WERI-Rb-1 (cell line): ENCODE results near the gene KRTAP22-2.

ENCODE experiments used
- DNase-seq: peaks from one replicate; pipeline ENCODE4 v3.0.0-alpha.2; 2020
- H3K27ac ChIP-seq: fragments of 250-450 bp; sonication (Bioruptor Pico); 2 replicates; pipeline ENCODE4 v1.5.1; 2020; ENCODE audit warnings: mild to moderate bottlenecking, moderate library complexity
- H3K27me3 ChIP-seq: fragments of 250-450 bp; sonication (Bioruptor Pico); 2 replicates; pipeline ENCODE4 v1.5.1; 2021; ENCODE audit warnings: mild to moderate bottlenecking, low read depth, moderate library complexity; ENCODE audit not compliant: insufficient read depth, severe bottlenecking
- H3K36me3 ChIP-seq: fragments of 250-450 bp; sonication (Bioruptor Pico); 2 replicates; pipeline ENCODE4 v1.5.1; 2020; ENCODE audit warnings: mild to moderate bottlenecking, moderate library complexity
- H3K4me3 ChIP-seq: 2 replicates; pipeline ENCODE4 v1.5.1; 2011; ENCODE audit warnings: low read depth, mild to moderate bottlenecking, control low read depth, low read length
- H3K9me3 ChIP-seq: fragments of 250-450 bp; sonication (Bioruptor Pico); 2 replicates; pipeline ENCODE4 v1.5.1; 2021; ENCODE audit warnings: mild to moderate bottlenecking, moderate library complexity; ENCODE audit not compliant: severe bottlenecking
- CTCF ChIP-seq: IDR thresholded peaks from 2 replicates; pipeline ENCODE4 v1.5.1; 2011; ENCODE audit warnings: low read depth, mild to moderate bottlenecking, control low read depth, inconsistent platforms, low read length

KRTAP22-2 gene

GRCh38 chr21:30592140-30592539 lies 1.9 kb upstream of the KRTAP22-2 start, which contains the start of gene KRTAP6-3:
Gene KRTAP6-3 (plus strand): TSS chr21:30592440. CDS start chr21:30592446, 6 bp downstream.
- Histone ChIP-seq H3K36me3 (no peaks in the 10 kb centered on the region), H3K27ac (no peak within 1 kb of the TSS), H3K9me3 (no peaks in the 10 kb centered on the region), H3K27me3 (peaks cover 52% of the 10 kb centered on the region), H3K4me3 (no peak within 1 kb of the TSS)
- no peak for DNase-seq
- TF ChIP-seq CTCF = no peak

DNA sequence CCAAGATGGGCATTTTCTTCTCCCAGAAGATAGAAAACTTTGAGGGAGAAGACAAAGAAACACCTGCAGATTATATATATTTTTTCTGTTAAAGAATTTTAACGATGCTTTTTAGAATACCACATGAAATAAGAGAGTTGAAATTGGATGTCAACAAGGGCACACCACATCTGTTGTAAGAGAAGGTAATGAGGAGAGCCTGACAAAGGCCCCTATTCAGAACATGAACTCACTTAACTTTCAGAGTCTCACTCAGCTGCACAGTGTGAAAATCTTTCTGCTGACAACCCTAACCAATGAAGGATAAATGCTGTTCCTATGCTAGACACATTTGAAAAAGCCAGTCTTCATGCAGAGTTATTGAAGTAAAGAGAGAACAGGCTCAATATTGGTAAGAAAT lies 7.3 kb downstream of the KRTAP22-2 start:
- H3K27ac ChIP-seq = no peak overlapping the region
- TF ChIP-seq CTCF = no peak
- no peaks in the 10 kb centered on the region for H3K9me3 ChIP-seq
- no peaks in the 10 kb centered on the region for H3K36me3 ChIP-seq
- no peak overlapping the region for H3K4me3 ChIP-seq
- DNase-seq = no peak
- H3K27me3 ChIP-seq = peaks cover 80% of the 10 kb centered on the region

DNA sequence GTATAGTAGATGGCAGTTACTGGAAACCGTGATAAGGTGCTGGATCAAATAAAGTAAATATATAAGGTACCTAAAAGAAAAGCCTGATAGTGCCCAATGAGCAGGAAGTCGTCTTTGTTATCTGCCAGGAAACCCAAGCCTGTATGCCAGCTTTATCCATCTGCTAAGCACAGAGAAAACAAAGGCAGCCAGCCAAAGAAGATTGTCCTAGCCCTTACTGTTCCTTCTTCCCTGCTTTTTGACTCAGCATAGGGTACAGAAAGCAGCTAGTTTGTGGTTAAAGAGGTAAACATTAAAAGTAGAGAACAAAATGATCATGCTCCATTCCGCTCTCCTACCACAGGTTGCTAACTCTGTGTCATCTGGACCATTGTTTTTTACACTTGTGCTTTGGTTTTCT lies 10.1 kb downstream of the KRTAP22-2 start:
- no peak for DNase-seq
- no peak overlapping the region for H3K27ac ChIP-seq
- H3K9me3 ChIP-seq = no peaks in the 10 kb centered on the region

GRCh38 chr21:30579346-30579745 lies 10.9 kb downstream of the KRTAP22-2 start:
- Histone ChIP-seq H3K9me3 (no peaks in the 10 kb centered on the region), H3K36me3 (no peaks in the 10 kb centered on the region), H3K4me3 (no peak overlapping the region), H3K27me3 (peaks cover 92% of the 10 kb centered on the region), H3K27ac (no peak overlapping the region)
- TF ChIP-seq CTCF = no peak
- no peak for DNase-seq

More for the DNA sequence above, 10.1 kb downstream of the KRTAP22-2 start:
- TF ChIP-seq CTCF = no peak
- H3K27me3 ChIP-seq = peaks cover 91% of the 10 kb centered on the region
- no peak overlapping the region for H3K4me3 ChIP-seq
- H3K36me3 ChIP-seq = no peaks in the 10 kb centered on the region

GRCh38 chr21:30577766-30578165 lies 12.4 kb downstream of the KRTAP22-2 start:
- H3K9me3 ChIP-seq = no peaks in the 10 kb centered on the region
- no peak overlapping the region for H3K4me3 ChIP-seq
- TF ChIP-seq CTCF = no peak
- no peak for DNase-seq
- peaks cover 92% of the 10 kb centered on the region for H3K27me3 ChIP-seq
- no peaks in the 10 kb centered on the region for H3K36me3 ChIP-seq
- H3K27ac ChIP-seq = no peak overlapping the region

DNA sequence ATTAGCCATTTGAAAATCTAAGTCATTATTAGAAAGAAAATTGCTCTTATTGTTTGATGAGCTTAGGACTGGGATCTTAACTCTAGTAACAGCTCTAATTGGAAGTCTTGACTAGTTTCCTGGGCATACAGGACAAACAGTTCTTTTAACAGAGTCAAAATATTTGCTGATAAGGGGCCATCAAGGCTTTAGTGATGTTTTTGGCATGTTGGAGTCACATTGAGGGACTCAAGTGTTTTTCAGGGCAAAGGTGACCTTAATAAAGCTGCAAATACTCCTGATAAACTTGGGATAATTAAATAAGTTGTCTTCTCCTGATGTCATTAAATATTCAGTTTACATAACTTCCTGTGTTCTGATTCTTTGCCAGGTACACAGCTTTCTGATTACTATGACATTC lies 22.6 kb downstream of the KRTAP22-2 start:
- TF ChIP-seq CTCF = no peak
- H3K27ac ChIP-seq = no peak overlapping the region
- peaks cover 72% of the 10 kb centered on the region for H3K27me3 ChIP-seq
- H3K36me3 ChIP-seq = no peaks in the 10 kb centered on the region
- H3K9me3 ChIP-seq = no peaks in the 10 kb centered on the region
- no peak for DNase-seq
- no peak overlapping the region for H3K4me3 ChIP-seq
